GM12892 (cell line): Measurements from ENCODE around the gene SULF2.

Experiments
- POLR2A ChIP-seq: IDR thresholded peaks from 2 replicates; pipeline ENCODE4 v1.6.1; 2011; ENCODE audit warnings: low read depth, low read length, control low read depth
- POLR2AphosphoS5 ChIP-seq: IDR thresholded peaks from 2 replicates; pipeline ENCODE4 v1.6.1; 2011; ENCODE audit warnings: low read depth, low read length, control low read depth
- TAF1 ChIP-seq: IDR thresholded peaks from 2 replicates; pipeline ENCODE4 v1.6.1; 2011; ENCODE audit warnings: low read depth, mild to moderate bottlenecking, control low read depth, low read length, borderline replicate concordance

GRCh38 chr20:47768016-47768824 is 17.1 kb downstream of the SULF2 start:
- TF ChIP-seq POLR2A (no peak), TAF1 (no peak), POLR2AphosphoS5 (no peak)
